HepG2 (cell line): ENCODE results near the gene NOTO. TPM values are rescaled to one million over a fixed set of nuclear protein-coding genes. Genes with fewer than 3 reads are reported as not detected.

Experiments used
- FOXC1 ChIP-seq: sonication (generic); formaldehyde crosslinking; IDR thresholded peaks from 2 replicates; pipeline ENCODE4 v1.8.0; 2022; ENCODE audit warnings: mild to moderate bottlenecking, missing genetic modification reagents, borderline replicate concordance
- HNRNPH1 ChIP-seq: fragments of 200-400 bp; formaldehyde crosslinking; optimal IDR thresholded peaks from 2 replicates; pipeline ENCODE3; 2017; ENCODE audit warnings: mild to moderate bottlenecking, low read depth, low read length
- NCOR1 ChIP-seq: fragments of 200-600 bp; sonication (generic); IDR thresholded peaks from 2 replicates; pipeline ENCODE4 v1.7.0; 2017; ENCODE audit warnings: antibody characterized with exemption, low read length, borderline replicate concordance
- PHF5A ChIP-seq: IDR thresholded peaks from one replicate; pipeline ENCODE4 v1.6.1; 2018; ENCODE audit warnings: low read depth, missing genetic modification reagents; ENCODE audit not compliant: unreplicated experiment
- POGK ChIP-seq: sonication (generic); formaldehyde crosslinking; conservative IDR thresholded peaks from 2 replicates; pipeline ENCODE4 v1.8.0; 2022; ENCODE audit warnings: mild to moderate bottlenecking, moderate library complexity, missing genetic modification reagents
- SIX4 ChIP-seq: sonication (generic); formaldehyde crosslinking; IDR thresholded peaks from 2 replicates; pipeline ENCODE4 v1.4.0; 2020; ENCODE audit warnings: missing genetic modification reagents
- THAP9 ChIP-seq: sonication (generic); formaldehyde crosslinking; IDR thresholded peaks from 2 replicates; pipeline ENCODE4; 2020; ENCODE audit warnings: missing genetic modification reagents, mild to moderate bottlenecking, borderline replicate concordance
- ZBTB38 ChIP-seq: sonication (generic); formaldehyde crosslinking; IDR thresholded peaks from 2 replicates; pipeline ENCODE4 v1.5.1; 2020; ENCODE audit warnings: mild to moderate bottlenecking, missing genetic modification reagents
- ZNF296 ChIP-seq: sonication (generic); formaldehyde crosslinking; conservative IDR thresholded peaks from 2 replicates; pipeline ENCODE4 v1.5.0; 2020; ENCODE audit warnings: mild to moderate bottlenecking, missing genetic modification reagents
- polyA plus RNA-seq, 8 experiments: library from polyadenylated mRNA; depleted of rRNA in 3 of 8; stranded (reverse) in 7 of 8; unstranded in 1 of 8; fragments of >200 nt; fragmentation: Illumina TruSeq in 4 of 8; extraction: Trizol in 4 of 8; gene quantifications; 2 replicates each; pipeline versions ENCODE4 v1.2.1 to v1.2.3, GENCODE V29; 2011 to 2016; ENCODE audit warnings: low read depth in 4 of 8, missing spikeins in 1 of 8, mixed read lengths in 1 of 8; ENCODE audit not compliant: insufficient read depth in 1 of 8
- total RNA-seq, 5 experiments: library from RNA; depleted of rRNA; stranded (reverse); fragments of >200 nt; fragmentation: Illumina TruSeq; extraction: Trizol; gene quantifications; 2 replicates each; pipeline ENCODE4 v1.2.3, GENCODE V29; 2016; ENCODE audit warnings: low read depth in 1 of 5

NOTO gene
- total and polyA plus RNA-seq, 2 of the 13 experiments (the other 11 are each of a cell fraction or from before 2014, with no cell fraction given): not detected

GRCh38 chr2:73203055-73203681, 794 bp downstream of the NOTO start (continued):
- TF ChIP-seq THAP9 (CRISPR knock-in tag) (no peak), HNRNPH1 (no peak), POGK (CRISPR knock-in tag) (no peak), NCOR1 (no peak), PHF5A (CRISPR knock-in tag) (no peak), ZNF296 (no peak), ZBTB38 (CRISPR knock-in tag) (no peak), FOXC1 (CRISPR knock-in tag) (no peak), SIX4 (CRISPR knock-in tag) (no peak)
